Motor neuron (in vitro differentiated cells): ENCODE measurements around the gene CDC37L1. TPM values are rescaled to one million over a fixed set of nuclear protein-coding genes. Genes with fewer than 3 reads are reported as not detected.
"Not testable (repeated sequence)": the region's sequence is repeated elsewhere in the genome, so short reads cannot be mapped to it uniquely, and the experiment has no call there.

Experiments used
- ATAC-seq, 8 experiments: fragments of 200-7000 bp; cut with Tn5 transposase; replicated peaks in 6 of 8; 2 replicates each; pipeline ENCODE4 v1.8.0; 2021; ENCODE audit warnings: mild to moderate bottlenecking in 8 of 8, moderate library complexity in 8 of 8
- H3K27ac ChIP-seq, 2 donors: fragments of 250-450 bp; sonication (Bioruptor Pico); 2 replicates each; pipeline ENCODE4 v1.9.0; 2021; ENCODE audit warnings: antibody characterized with exemption in 2 of 2, mild to moderate bottlenecking in 2 of 2, moderate library complexity in 1 of 2
- H3K4me1 ChIP-seq, 2 donors: fragments of 250-450 bp; sonication (Bioruptor Pico); replicated peaks in 1 of 2; 2 replicates each; pipeline ENCODE4 v1.6.1; 2021; ENCODE audit warnings: antibody characterized with exemption in 2 of 2, mild to moderate bottlenecking in 2 of 2, moderate library complexity in 1 of 2
- H3K4me3 ChIP-seq, 5 donors: fragments of 250-450 bp; sonication (Bioruptor Pico); 2 replicates each; pipeline ENCODE4 v1.9.0; 2021; ENCODE audit warnings: antibody characterized with exemption in 5 of 5, mild to moderate bottlenecking in 5 of 5, moderate library complexity in 4 of 5
- WGBS, 10 experiments: fragments of 450-650 bp; shearing (Covaris generic); methylation state at CpG; one replicate each; pipeline ENCODE4 v1.0.0; 2022; 5-methylcytosine and 5-hydroxymethylcytosine counted together
- in situ Hi-C, 9 experiments: fragments of 400-800 bp; cut with MboI; loops; one replicate each; pipeline ENCODE4 v1.15.0; 2021; ENCODE audit warnings: low sequenced_read_pairs in 9 of 9, low pct_unique_long_range_greater_than_20kb in 2 of 9; ENCODE audit not compliant: unreplicated experiment in 9 of 9
- total RNA-seq, 8 experiments: library from RNA; unstranded; fragments of 300-600 nt; gene quantifications; 2 replicates each; pipeline versions ENCODE4 v1.2.3 to v1.2.4, GENCODE V29; 2022

CDC37L1 gene
- total RNA-seq, 8 experiments from 2014 or later, result 15.4 to 35.6 (median 22.8) TPM

GRCh38 chr9:4748612-4749011, 69.2 kb downstream of the CDC37L1 start:
- H3K27ac ChIP-seq, result no peak overlapping the region
- no peaks in the 10 kb centered on the region for H3K4me1 ChIP-seq
- in situ Hi-C loops, result no loop called here
- H3K4me3 ChIP-seq, result no peak overlapping the region
- ATAC-seq, result peak in 2 of 8 experiments; percentile 44 to 61
- 50 to 98% (median 86%) methylated on average over 2 to 5 of the region's 5 CpGs; no CpG with 5 or more reads in 3 of the 10 experiments for WGBS, 10 experiments

GRCh38 chr9:4750023-4750673, 70.8 kb downstream of the CDC37L1 start:
- no peaks in the 10 kb centered on the region for H3K4me1 ChIP-seq
- H3K4me3 ChIP-seq, result no peak overlapping the region
- peak in 4 of 8 experiments; percentile 24 to 75 (median 72) for ATAC-seq
- 0 to 80% (median 24%) methylated on average over 1 to 8 of the region's 8 CpGs for WGBS, 10 experiments
- no peak overlapping the region for H3K27ac ChIP-seq
- in situ Hi-C loops, result loop anchor here in 6 of 9 experiments (25.0 kb wide), 4 partner anchors 237 to 837 kb away; partner anchors contain the start of genes JAK2 (in 2 of the 6), INSL6 (in 1 of the 6) and PLGRKT (in 1 of the 6)

- not testable (repeated sequence) for H3K4me1 ChIP-seq, H3K4me3 ChIP-seq, ATAC-seq, H3K27ac ChIP-seq
- in situ Hi-C loops, result loop anchor here in 6 of 9 experiments (25.0 kb wide), 4 partner anchors 233 to 833 kb away; partner anchors contain the start of genes JAK2 (in 2 of the 6), INSL6 (in 1 of the 6) and PLGRKT (in 1 of the 6)
Observed at GRCh38 chr9:4754530-4754929, 75.2 kb downstream of the CDC37L1 start.

DNA sequence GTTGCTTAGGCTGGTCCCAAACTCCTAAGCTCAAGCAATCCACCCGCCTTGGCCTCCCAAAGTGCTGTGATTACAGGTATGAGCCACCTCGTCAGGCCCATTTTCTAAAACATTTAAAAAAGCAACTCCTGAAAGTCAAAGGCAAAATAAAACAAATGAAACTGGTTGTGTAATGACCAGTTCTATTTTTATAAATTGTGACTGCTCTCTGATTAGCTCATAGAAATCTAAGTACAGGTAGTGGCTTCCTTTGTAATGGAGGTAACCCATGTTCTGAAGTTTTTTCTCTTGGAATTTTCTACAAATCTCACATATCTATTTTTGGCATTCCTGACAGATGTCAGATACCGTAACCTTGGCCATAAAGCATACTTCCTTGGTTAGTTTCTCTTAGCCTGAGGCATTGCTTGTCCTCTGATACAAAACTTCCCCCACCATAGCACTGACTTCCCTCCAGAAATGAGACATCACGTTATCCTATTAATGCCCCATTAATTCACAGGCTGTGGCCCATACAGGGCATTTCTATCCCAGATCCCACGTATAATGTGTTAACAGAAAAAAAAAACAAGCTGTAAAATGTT, 75.7 kb downstream of the CDC37L1 start:
- 50 to 100% (median 76%) methylated on average over 1 to 5 of the region's 5 CpGs; no CpG with 5 or more reads in 2 of the 10 experiments for WGBS, 10 experiments
- peaks cover 3 to 10% of the 10 kb centered on the region in 2 donors for H3K4me1 ChIP-seq
- in situ Hi-C loops, result loop anchor here in 6 of 9 experiments (25.0 kb wide), 4 partner anchors 232 to 832 kb away; partner anchors contain the start of genes JAK2 (in 2 of the 6), INSL6 (in 1 of the 6) and PLGRKT (in 1 of the 6)
- no peak overlapping the region for H3K27ac ChIP-seq
- no peak for ATAC-seq
- H3K4me3 ChIP-seq, result no peak overlapping the region

GRCh38 chr9:4756420-4756819, 77.1 kb downstream of the CDC37L1 start:
- peaks cover 3 to 10% of the 10 kb centered on the region in 2 donors for H3K4me1 ChIP-seq
- H3K27ac ChIP-seq, result no peak overlapping the region
- H3K4me3 ChIP-seq, result no peak overlapping the region
- WGBS, 10 experiments, result 22 to 86% (median 74%) methylated on average over 2 to 4 of the region's 4 CpGs
- in situ Hi-C loops, result loop anchor here in 6 of 9 experiments (25.0 kb wide), 4 partner anchors 231 to 831 kb away; partner anchors contain the start of genes JAK2 (in 2 of the 6), INSL6 (in 1 of the 6) and PLGRKT (in 1 of the 6)
- ATAC-seq, result no peak

Other genes with a start within 250 kb of the CDC37L1 start
- gene SLC1A1, start 189.1 kb upstream of the CDC37L1 start, total RNA-seq, result 10 to 100 TPM in 4 of 8 experiments, 1 to 10 TPM in 1, under 1 TPM in 3; 0.10 to 13.7 (median 8.2) TPM
- 10 to 100 TPM in 5 of 8 experiments, 1 to 10 TPM in 3; 8.8 to 13.1 (median 10.5) TPM for gene PLPP6, start 17.3 kb upstream of the CDC37L1 start, total RNA-seq
- 10 to 100 TPM in 1 of 8 experiments, 1 to 10 TPM in 6, under 1 TPM in 1; 0.63 to 10.4 (median 2.1) TPM for gene SPATA6L, start 13.1 kb upstream of the CDC37L1 start, total RNA-seq
- 10 to 100 TPM; 29.0 to 99.5 (median 42.3) TPM for gene AK3, start 61.6 kb downstream of the CDC37L1 start, total RNA-seq
- gene RCL1, start 113.4 kb downstream of the CDC37L1 start, total RNA-seq, result 10 to 100 TPM; 10.3 to 27.7 (median 18.6) TPM